Tibial nerve (tissue), 4 donors: ENCODE measurements around the gene COL9A3.

Source experiments
- EP300 ChIP-seq, 2 donors: sonication (generic); formaldehyde crosslinking; IDR thresholded peaks; one replicate each; pipeline ENCODE4 v1.6.1; 2017; ENCODE audit warnings: antibody characterized with exemption in 2 of 2, mild to moderate bottlenecking in 1 of 2
- POLR2A ChIP-seq, 2 donors: fragments of 450-650 bp; IDR thresholded peaks; one replicate each; pipeline ENCODE4 v1.6.1; 2017; ENCODE audit warnings: antibody characterized with exemption in 2 of 2, mild to moderate bottlenecking in 2 of 2, moderate library complexity in 2 of 2
- TF ChIP-seq, protein P1 (sequence below), 5 experiments: fragments of 200-600 bp in 3 of 5; fragments of 450-650 bp in 2 of 5; sonication (generic) in 3 of 5; IDR thresholded peaks; one replicate each; pipeline ENCODE4 v1.5.1; 2016 to 2019; ENCODE audit warnings: antibody characterized with exemption in 5 of 5, mild to moderate bottlenecking in 3 of 5, moderate library complexity in 2 of 5

- TF ChIP-seq, protein P1, sequence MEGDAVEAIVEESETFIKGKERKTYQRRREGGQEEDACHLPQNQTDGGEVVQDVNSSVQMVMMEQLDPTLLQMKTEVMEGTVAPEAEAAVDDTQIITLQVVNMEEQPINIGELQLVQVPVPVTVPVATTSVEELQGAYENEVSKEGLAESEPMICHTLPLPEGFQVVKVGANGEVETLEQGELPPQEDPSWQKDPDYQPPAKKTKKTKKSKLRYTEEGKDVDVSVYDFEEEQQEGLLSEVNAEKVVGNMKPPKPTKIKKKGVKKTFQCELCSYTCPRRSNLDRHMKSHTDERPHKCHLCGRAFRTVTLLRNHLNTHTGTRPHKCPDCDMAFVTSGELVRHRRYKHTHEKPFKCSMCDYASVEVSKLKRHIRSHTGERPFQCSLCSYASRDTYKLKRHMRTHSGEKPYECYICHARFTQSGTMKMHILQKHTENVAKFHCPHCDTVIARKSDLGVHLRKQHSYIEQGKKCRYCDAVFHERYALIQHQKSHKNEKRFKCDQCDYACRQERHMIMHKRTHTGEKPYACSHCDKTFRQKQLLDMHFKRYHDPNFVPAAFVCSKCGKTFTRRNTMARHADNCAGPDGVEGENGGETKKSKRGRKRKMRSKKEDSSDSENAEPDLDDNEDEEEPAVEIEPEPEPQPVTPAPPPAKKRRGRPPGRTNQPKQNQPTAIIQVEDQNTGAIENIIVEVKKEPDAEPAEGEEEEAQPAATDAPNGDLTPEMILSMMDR (IDR thresholded peaks at IDR 0.05), result no peak
- TF ChIP-seq POLR2A (IDR thresholded peaks at IDR 0.05), result no peak
- TF ChIP-seq EP300 (IDR thresholded peaks at IDR 0.05), result no peak
Observed at GRCh38 chr20:62829231-62830230, 12.7 kb downstream of the COL9A3 start.
